Measurements from ENCODE around the gene CASS4. TPM values are rescaled to one million over a fixed set of nuclear protein-coding genes. Genes with fewer than 3 reads are reported as not detected.

CASS4 gene
- total RNA-seq, 4 donors from 2014 or later: 0.62 to 9.1 (median 3.7) TPM

- no peaks in the 10 kb centered on the region for H3K4me1 ChIP-seq
- no peaks in the 10 kb centered on the region for H3K36me3 ChIP-seq
- DNase-seq: no peak
- intact Hi-C loops (cut with DNase I; ENCODE audit: low total_unique reads): no loop called here
- H3K4me3 ChIP-seq: no peak overlapping the region
- H3K9me3 ChIP-seq: no peaks in the 10 kb centered on the region
- TF ChIP-seq POLR2A (IDR thresholded peaks at IDR 0.05) (no peak), CTCF (IDR thresholded peaks at IDR 0.05) (no peak)
- H3K27ac ChIP-seq: no peak overlapping the region
- no peaks in the 10 kb centered on the region for H3K27me3 ChIP-seq
Measured at GRCh38 chr20:56506103-56506502, 94.0 kb downstream of the CASS4 start.

Small RNAs within 50 kb of the gene (small RNA-seq; reads per million reads assigned to genes)
- gene RPL39P: not detected

Other genes starting within 250 kb of the CASS4 start
- gene MC3R, start 163.5 kb upstream of the CASS4 start, total RNA-seq: not detected
- gene FAM210B, start 53.3 kb upstream of the CASS4 start, total RNA-seq: 10 to 100 TPM; 28.2 to 46.5 (median 37.4) TPM
- 10 to 100 TPM in 1 of 4 donors, 1 to 10 TPM in 2, not detected in 1; 1.9 to 17.4 (median 9.7) TPM for gene AURKA, start 20.0 kb upstream of the CASS4 start, total RNA-seq
- gene CSTF1, start 19.6 kb upstream of the CASS4 start, total RNA-seq: 10 to 100 TPM; 20.9 to 44.0 (median 29.9) TPM
- gene RTF2, start 56.4 kb downstream of the CASS4 start, total RNA-seq: 10 to 100 TPM; 27.4 to 86.6 (median 69.6) TPM
- gene FAM209A, start 112.5 kb downstream of the CASS4 start, total RNA-seq: under 1 TPM in 1 of 4 donors, not detected in 3; 0.76 TPM
- under 1 TPM in 1 of 4 donors, not detected in 3; 0.79 TPM for gene FAM209B, start 121.0 kb downstream of the CASS4 start, total RNA-seq
- 1 to 10 TPM in 2 of 4 donors, not detected in 2; 1.1 to 6.0 TPM for gene TFAP2C, start 217.0 kb downstream of the CASS4 start, total RNA-seq

Measured in uterus (tissue), 4 donors.